OCI-LY1 (cell line): ENCODE results near the gene SERTAD4.

Experiments
- CTCF ChIP-seq: fragments of 200-600 bp; sonication (generic), shearing (Covaris generic); IDR thresholded peaks from 2 replicates; pipeline ENCODE4 v1.5.1; 2017; ENCODE audit warnings: mild to moderate bottlenecking, antibody characterized with exemption, low read length, moderate library complexity, mixed read lengths
- EZH2 ChIP-seq: fragments of 200-600 bp; sonication (generic), shearing (Covaris generic); IDR thresholded peaks from 2 replicates; pipeline ENCODE4 v1.8.0; 2017; ENCODE audit warnings: borderline replicate concordance, mixed run types, mild to moderate bottlenecking, antibody characterized with exemption, low read length, moderate library complexity, mixed read lengths

GRCh38 chr1:210234329-210234757 lies 1.7 kb downstream of the SERTAD4 start:
- TF ChIP-seq CTCF (no peak), EZH2 (no peak)
